Kidney epithelial cell (primary cell): ENCODE results near the gene MAPK9. TPM values are rescaled to one million over a fixed set of nuclear protein-coding genes. Genes with fewer than 3 reads are reported as not detected.

Source experiments
- DNase-seq: peaks from one replicate; pipeline ENCODE4 v3.0.0-alpha.2; 2010; ENCODE audit warnings: low read depth
- H3K27me3 ChIP-seq: 2 replicates; pipeline ENCODE4 v1.6.0; 2011; ENCODE audit warnings: low read length; ENCODE audit not compliant: control insufficient read depth, insufficient read depth
- H3K36me3 ChIP-seq: 2 replicates; pipeline ENCODE4 v1.5.1; 2011; ENCODE audit warnings: low read length; ENCODE audit not compliant: control insufficient read depth, insufficient read depth
- H3K4me3 ChIP-seq: 2 replicates; pipeline ENCODE4 v1.5.1; 2011; ENCODE audit warnings: low read depth, mild to moderate bottlenecking, control low read depth, low read length
- CTCF ChIP-seq: IDR thresholded peaks from 2 replicates; pipeline ENCODE4 v1.5.1; 2011; ENCODE audit warnings: mild to moderate bottlenecking, moderate library complexity, low read length, control low read depth, inconsistent platforms; ENCODE audit not compliant: insufficient read depth, poor library complexity, severe bottlenecking
- total RNA-seq: library from RNA; depleted of rRNA; stranded (reverse); fragments of >200 nt; gene quantifications from 2 replicates; pipeline ENCODE4 v1.2.3, GENCODE V29; 2015

MAPK9 gene
- total RNA-seq, 1 donor from 2014 or later = 22.5 TPM

GRCh38 chr5:180194410-180195345 is 97.2 kb downstream of the MAPK9 start:
- no peak for DNase-seq
- Histone ChIP-seq H3K27me3 (no peaks in the 10 kb centered on the region), H3K36me3 (no peaks in the 10 kb centered on the region), H3K4me3 (no peak overlapping the region)
- TF ChIP-seq CTCF = no peak

GRCh38 chr5:180193749-180194375 is 98.0 kb downstream of the MAPK9 start:
- no peak for DNase-seq
- no peaks in the 10 kb centered on the region for H3K27me3 ChIP-seq
- H3K36me3 ChIP-seq = no peaks in the 10 kb centered on the region
- no peak overlapping the region for H3K4me3 ChIP-seq
- TF ChIP-seq CTCF = no peak

GRCh38 chr5:180191716-180192115 is 100.2 kb downstream of the MAPK9 start:
- no peak for TF ChIP-seq CTCF
- no peak for DNase-seq
- H3K36me3 ChIP-seq = no peaks in the 10 kb centered on the region
- H3K4me3 ChIP-seq = no peak overlapping the region
- H3K27me3 ChIP-seq = no peaks in the 10 kb centered on the region

- Histone ChIP-seq H3K27me3 (no peaks in the 10 kb centered on the region), H3K36me3 (no peaks in the 10 kb centered on the region), H3K4me3 (no peak overlapping the region)
- no peak for DNase-seq
- no peak for TF ChIP-seq CTCF
Observed at GRCh38 chr5:180187767-180188166, 104.1 kb downstream of the MAPK9 start.

Other genes starting within 250 kb of the MAPK9 start
- gene RNF130, start 220.3 kb downstream of the MAPK9 start, total RNA-seq = 42.0 and 48.1 TPM in 2 replicates
- gene RASGEF1C, start 82.9 kb downstream of the MAPK9 start, total RNA-seq = 0.13 TPM in 1 of 2 replicates, not detected in the other
- 4.0 and 7.7 TPM in 2 replicates for gene GFPT2, start 61.3 kb upstream of the MAPK9 start, total RNA-seq
- 31.1 and 34.9 TPM in 2 replicates for gene CNOT6, start 202.3 kb upstream of the MAPK9 start, total RNA-seq